ENCODE measurements around the gene PLCL1.

PLCL1 gene

GRCh38 chr2:198063242-198063641 is 258.8 kb downstream of the PLCL1 start:
- TF ChIP-seq JUND (IDR thresholded peaks at IDR 0.05; ENCODE audit: low read depth): no peak
- in situ Hi-C loops (cut with HindIII; ENCODE audit: low pct_unique_long_range_greater_than_20kb, low sequenced_read_pairs): no loop called here
- DNase-seq (ENCODE audit: low read depth in 1 of 2, low spot score in 1 of 2): no peak

- in situ Hi-C loops (cut with HindIII; ENCODE audit: low pct_unique_long_range_greater_than_20kb, low sequenced_read_pairs): no loop called here
- DNase-seq (ENCODE audit: low read depth in 1 of 2, low spot score in 1 of 2): no peak
- TF ChIP-seq JUND (IDR thresholded peaks at IDR 0.05; ENCODE audit: low read depth): no peak
These were observed 260.9 kb downstream of the PLCL1 start for GRCh38 chr2:198065322-198065721.

DNA sequence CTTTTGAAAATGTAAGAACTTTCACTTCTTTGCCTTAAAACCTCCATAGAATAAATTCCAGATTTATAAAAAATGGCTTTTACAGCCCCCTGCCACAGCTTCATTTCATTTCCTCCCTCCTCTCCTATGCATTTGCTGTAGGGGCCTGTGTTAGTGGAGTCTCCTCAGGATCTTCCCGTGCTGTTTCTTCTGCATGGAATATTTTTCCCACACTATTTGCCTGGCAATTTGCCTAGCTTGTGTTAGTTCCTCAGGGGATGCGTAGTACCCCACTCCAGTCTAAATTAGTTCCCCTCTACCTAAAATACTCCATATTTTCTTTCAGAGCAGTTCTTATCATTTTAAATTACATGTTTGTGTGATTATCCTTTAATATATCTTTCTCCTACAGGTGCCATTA is 262.2 kb downstream of the PLCL1 start:
- no peak for DNase-seq (ENCODE audit: low read depth in 1 of 2, low spot score in 1 of 2)
- TF ChIP-seq JUND (IDR thresholded peaks at IDR 0.05; ENCODE audit: low read depth): no peak
- in situ Hi-C loops (cut with HindIII; ENCODE audit: low pct_unique_long_range_greater_than_20kb, low sequenced_read_pairs): no loop called here

DNA sequence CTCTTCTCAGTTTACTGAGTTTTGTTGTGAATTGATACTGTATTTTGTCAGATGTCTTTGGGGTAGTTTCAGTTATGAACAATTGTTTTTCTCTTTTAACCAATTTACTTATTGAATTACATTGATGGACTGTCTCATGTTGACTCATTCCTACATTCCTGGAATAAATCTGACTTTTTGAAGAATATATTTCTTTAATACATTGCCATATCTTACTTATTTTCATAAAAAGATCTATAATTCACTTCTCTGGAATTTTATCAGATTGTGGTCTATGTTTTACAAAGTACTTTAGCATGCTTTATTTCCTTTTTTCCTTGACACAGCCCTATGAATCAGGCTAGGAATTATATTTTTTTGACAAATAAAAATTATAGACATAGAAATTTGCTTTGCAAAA is 268.3 kb downstream of the PLCL1 start:
- in situ Hi-C loops (cut with HindIII; ENCODE audit: low pct_unique_long_range_greater_than_20kb, low sequenced_read_pairs): no loop called here
- no peak for DNase-seq (ENCODE audit: low read depth in 1 of 2, low spot score in 1 of 2)

DNA sequence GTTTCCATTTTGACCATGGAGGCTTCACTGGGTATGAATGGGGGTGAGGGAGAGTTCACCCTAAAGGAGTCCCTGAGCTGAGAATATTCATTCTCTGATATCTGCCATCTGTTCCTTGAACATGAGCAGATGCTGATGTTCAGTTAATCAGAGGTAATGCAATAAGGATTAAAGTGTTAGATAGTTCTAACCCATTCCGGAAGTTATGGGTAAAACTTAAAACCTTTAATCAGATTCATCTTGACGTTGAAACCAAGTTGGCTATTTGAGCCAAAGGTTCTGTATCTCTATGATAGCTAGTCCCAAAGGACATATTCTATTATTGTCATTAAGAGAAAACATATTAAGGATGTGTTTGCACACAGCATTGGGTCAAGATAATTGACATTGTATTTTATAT is 268.9 kb downstream of the PLCL1 start:
- no peak for DNase-seq (ENCODE audit: low read depth in 1 of 2, low spot score in 1 of 2)
- in situ Hi-C loops (cut with HindIII; ENCODE audit: low pct_unique_long_range_greater_than_20kb, low sequenced_read_pairs): no loop called here
- TF ChIP-seq JUND (IDR thresholded peaks at IDR 0.05; ENCODE audit: low read depth): no peak

More for the DNA sequence above, 268.3 kb downstream of the PLCL1 start:
- no peak for TF ChIP-seq JUND (IDR thresholded peaks at IDR 0.05; ENCODE audit: low read depth)

DNA sequence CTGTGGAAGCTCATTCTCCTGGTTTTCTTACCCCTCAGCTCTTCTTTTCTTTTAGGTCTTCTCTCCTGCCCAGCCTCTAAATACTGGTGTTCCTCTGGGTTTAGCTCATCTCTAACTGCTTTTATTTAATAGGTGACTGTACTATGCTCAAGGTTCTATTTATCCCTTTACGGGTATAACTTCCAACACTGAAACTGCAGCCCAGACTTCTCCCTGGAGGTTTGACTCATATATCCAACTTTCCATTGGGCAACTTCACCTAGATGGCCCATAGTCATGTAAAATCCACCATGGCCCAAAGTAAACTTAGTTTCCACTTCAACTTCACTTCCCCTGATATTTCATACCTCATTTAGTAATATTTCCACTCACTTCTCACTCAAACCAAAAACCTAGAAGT is 273.1 kb downstream of the PLCL1 start:
- in situ Hi-C loops (cut with HindIII; ENCODE audit: low pct_unique_long_range_greater_than_20kb, low sequenced_read_pairs): no loop called here
- no peak for DNase-seq (ENCODE audit: low read depth in 1 of 2, low spot score in 1 of 2)
- no peak for TF ChIP-seq JUND (IDR thresholded peaks at IDR 0.05; ENCODE audit: low read depth)

DNA sequence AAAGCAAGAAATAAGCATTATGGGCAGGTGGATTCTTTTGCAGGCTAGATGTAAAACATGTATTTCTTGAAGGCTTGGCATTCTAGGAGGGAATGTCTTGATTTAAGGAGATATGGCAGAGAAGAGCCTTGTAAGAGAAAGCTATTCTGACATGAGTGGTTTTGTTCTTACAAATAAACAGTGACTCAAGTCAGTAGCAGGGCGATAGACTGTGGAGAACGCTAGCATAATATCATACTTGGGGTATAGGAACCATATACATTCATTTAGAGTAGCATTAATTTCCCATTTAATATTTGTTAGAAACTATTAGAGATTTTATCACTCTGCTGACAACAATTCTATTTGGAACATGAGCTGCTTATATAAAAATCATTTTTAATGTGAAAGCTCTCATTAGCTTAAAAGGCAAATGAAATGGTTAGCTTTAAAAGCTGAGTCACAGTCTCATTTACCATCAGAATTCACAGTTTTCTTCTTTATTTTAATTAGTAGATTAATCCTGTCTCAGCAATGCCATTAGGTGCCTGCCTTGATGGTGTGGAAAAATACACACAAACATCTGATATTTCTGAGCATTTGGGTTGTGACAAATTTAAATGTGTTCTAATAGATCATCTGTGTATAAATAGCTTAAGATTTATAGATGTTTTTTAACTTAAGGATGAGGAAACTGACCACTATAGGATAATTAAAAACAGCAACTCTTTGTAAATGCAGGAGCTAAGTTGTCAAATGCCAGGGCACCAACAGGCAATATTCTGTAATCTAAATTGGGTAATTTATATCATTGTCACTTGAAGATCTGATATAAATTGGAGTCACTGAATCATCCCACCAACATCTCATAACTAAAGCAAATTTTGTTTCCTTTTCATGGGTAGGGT is 276.7 kb downstream of the PLCL1 start:
- DNase-seq (ENCODE audit: low read depth in 1 of 2, low spot score in 1 of 2): no peak
- no peak for TF ChIP-seq JUND (IDR thresholded peaks at IDR 0.05; ENCODE audit: low read depth)
- in situ Hi-C loops (cut with HindIII; ENCODE audit: low pct_unique_long_range_greater_than_20kb, low sequenced_read_pairs): no loop called here

DNA sequence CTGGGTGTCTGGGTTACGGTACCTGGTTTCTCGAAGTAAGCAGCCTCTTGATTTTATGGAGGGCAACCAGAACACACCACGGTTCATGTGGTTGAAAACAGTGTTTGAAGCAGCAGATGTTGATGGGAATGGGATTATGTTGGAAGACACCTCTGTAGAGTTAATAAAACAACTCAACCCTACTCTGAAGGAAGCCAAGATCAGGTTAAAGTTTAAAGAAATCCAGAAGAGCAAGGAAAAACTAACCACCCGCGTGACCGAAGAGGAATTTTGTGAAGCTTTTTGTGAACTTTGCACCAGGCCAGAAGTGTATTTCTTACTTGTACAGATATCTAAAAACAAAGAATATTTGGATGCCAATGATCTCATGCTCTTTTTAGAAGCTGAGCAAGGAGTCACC is 279.8 kb downstream of the PLCL1 start:
- no peak for DNase-seq (ENCODE audit: low read depth in 1 of 2, low spot score in 1 of 2)
- TF ChIP-seq JUND (IDR thresholded peaks at IDR 0.05; ENCODE audit: low read depth): no peak
- in situ Hi-C loops (cut with HindIII; ENCODE audit: low pct_unique_long_range_greater_than_20kb, low sequenced_read_pairs): no loop called here

DNA sequence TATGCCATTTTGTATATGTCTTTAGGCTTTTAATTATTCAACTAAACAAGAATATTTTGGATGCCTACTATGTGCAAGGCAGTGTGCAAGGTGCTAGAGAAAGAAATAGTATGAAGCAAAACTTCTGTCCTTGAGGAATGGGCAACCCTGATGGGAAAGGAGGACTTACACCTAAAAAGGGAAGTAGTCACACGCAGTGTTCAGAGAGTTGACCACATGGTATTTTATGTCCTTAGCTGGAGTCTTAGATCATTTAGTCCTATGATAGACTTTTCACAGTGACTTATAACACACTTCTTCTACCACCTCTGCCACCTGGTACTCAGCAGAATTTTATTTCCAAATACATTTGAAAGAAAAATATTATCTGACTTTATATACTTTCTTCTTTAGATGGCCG is 291.6 kb downstream of the PLCL1 start:
- no peak for DNase-seq (ENCODE audit: low read depth in 1 of 2, low spot score in 1 of 2)
- in situ Hi-C loops (cut with HindIII; ENCODE audit: low pct_unique_long_range_greater_than_20kb, low sequenced_read_pairs): no loop called here
- TF ChIP-seq JUND (IDR thresholded peaks at IDR 0.05; ENCODE audit: low read depth): no peak

- in situ Hi-C loops (cut with HindIII; ENCODE audit: low pct_unique_long_range_greater_than_20kb, low sequenced_read_pairs): no loop called here
- DNase-seq (ENCODE audit: low read depth in 1 of 2, low spot score in 1 of 2): no peak
- no peak for TF ChIP-seq JUND (IDR thresholded peaks at IDR 0.05; ENCODE audit: low read depth)
These were observed 292.6 kb downstream of the PLCL1 start for GRCh38 chr2:198096965-198097364.

DNA sequence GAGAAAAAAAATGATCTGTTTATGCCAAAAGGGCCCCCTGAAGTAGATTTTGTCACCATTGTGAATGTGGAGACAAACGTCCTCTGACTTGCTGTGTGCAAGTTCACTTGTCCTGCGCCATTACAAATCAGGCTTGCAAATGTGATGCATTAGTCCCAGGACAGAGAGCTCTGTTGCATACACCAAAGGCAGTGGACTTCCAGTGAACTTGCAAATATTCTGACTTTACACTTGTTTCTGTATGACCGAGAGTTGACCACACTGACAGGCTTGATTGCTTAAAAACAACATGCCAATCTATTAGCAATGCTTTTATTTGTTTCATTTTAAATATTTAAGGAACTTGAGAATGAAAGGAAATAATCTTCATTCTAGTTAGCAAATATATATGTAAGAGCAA is 293.2 kb downstream of the PLCL1 start:
- no peak for DNase-seq (ENCODE audit: low read depth in 1 of 2, low spot score in 1 of 2)
- in situ Hi-C loops (cut with HindIII; ENCODE audit: low pct_unique_long_range_greater_than_20kb, low sequenced_read_pairs): no loop called here

DNA sequence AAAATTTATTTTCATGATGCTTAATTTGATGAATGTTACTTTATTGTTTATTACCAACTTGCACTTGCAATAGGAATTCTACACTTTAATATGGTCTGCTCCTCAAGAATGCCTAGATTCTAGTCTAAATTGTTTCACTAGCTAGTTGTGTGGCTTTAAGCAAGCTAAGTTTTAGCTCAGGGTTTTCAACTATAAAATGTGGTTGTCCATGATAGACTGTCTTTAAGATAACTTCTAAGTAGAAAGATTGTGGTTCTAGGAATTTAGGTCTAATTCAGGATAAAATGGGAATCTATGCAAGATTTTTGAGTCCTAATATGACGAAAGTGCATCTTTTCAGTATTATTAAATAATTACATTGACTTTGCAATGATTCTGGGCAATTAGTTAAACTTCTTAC is 294.0 kb downstream of the PLCL1 start:
- in situ Hi-C loops (cut with HindIII; ENCODE audit: low pct_unique_long_range_greater_than_20kb, low sequenced_read_pairs): no loop called here
- TF ChIP-seq JUND (IDR thresholded peaks at IDR 0.05; ENCODE audit: low read depth): no peak
- DNase-seq (ENCODE audit: low read depth in 1 of 2, low spot score in 1 of 2): no peak

More for the DNA sequence above, 293.2 kb downstream of the PLCL1 start:
- no peak for TF ChIP-seq JUND (IDR thresholded peaks at IDR 0.05; ENCODE audit: low read depth)

GRCh38 chr2:198098918-198099317 is 294.5 kb downstream of the PLCL1 start:
- no peak for TF ChIP-seq JUND (IDR thresholded peaks at IDR 0.05; ENCODE audit: low read depth)
- in situ Hi-C loops (cut with HindIII; ENCODE audit: low pct_unique_long_range_greater_than_20kb, low sequenced_read_pairs): no loop called here
- peak in 1 of 2 experiments; percentile 14 for DNase-seq (ENCODE audit: low read depth in 1 of 2, low spot score in 1 of 2)

DNA sequence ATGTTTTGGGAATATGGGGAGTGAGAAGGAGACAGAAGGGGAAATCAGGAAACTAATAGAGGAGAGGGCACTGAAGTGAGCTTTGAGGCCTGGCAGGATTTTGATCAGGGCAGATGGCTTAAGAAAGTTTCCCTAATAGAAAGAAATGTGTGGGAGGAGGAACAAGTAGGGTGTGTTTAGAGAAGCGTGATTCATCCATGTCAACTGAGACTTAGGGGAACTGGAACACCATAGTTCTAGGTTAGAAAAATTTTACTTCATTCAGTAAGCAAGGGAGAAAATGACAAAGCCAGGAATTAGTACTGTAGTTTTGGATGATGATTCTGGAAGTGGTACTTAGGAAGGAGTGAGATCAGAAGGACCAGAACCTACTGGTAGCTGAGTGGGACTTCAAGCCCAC is 296.0 kb downstream of the PLCL1 start:
- in situ Hi-C loops (cut with HindIII; ENCODE audit: low pct_unique_long_range_greater_than_20kb, low sequenced_read_pairs): no loop called here

More for the DNA sequence above, 296.0 kb downstream of the PLCL1 start:
- DNase-seq (ENCODE audit: low read depth in 1 of 2, low spot score in 1 of 2): no peak
- TF ChIP-seq JUND (IDR thresholded peaks at IDR 0.05; ENCODE audit: low read depth): no peak

Data from T47D (cell line).